ENCODE results near the gene BAG1.
A peak's percentile ranks its signal among the peaks of the same experiment; 100 is the strongest.

The BAG1 gene

GRCh38 chr9:33273266-33273971 lies 8.9 kb upstream of the BAG1 start:
- DNase-seq: no peak

- no peak for DNase-seq
These were observed 7.6 kb upstream of the BAG1 start for GRCh38 chr9:33272061-33272460.

GRCh38 chr9:33270146-33270545 lies 5.6 kb upstream of the BAG1 start:
- DNase-seq: no peak

- DNase-seq: no peak
These were observed 2.8 kb upstream of the BAG1 start for GRCh38 chr9:33267151-33267767.

GRCh38 chr9:33265211-33265865 lies 830 bp upstream of the BAG1 start:
- no peak for DNase-seq

DNA sequence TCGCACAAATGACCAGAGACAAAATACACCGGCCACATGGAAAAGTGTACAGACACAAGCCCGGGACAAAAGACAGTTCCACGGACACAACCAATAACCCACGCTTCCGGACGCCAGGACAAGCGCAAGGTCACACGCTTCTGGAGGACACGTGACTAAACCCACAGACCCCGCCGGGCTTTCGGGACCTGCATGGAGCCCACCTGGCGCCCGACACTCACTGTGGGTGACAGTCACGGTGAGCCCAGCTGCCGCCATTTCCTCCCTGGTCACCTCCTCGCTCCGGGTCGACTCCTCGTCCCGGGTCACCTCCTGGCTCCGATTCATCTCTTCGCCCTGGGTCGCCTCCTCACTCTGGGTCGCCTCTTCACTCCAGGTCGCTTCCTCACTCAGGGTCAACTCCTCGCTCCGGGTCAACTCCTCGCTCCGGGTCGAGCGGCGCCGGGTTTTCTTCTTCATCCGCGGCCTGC lies 470 bp downstream of the BAG1 start:
- DNase-seq: no peak

DNA sequence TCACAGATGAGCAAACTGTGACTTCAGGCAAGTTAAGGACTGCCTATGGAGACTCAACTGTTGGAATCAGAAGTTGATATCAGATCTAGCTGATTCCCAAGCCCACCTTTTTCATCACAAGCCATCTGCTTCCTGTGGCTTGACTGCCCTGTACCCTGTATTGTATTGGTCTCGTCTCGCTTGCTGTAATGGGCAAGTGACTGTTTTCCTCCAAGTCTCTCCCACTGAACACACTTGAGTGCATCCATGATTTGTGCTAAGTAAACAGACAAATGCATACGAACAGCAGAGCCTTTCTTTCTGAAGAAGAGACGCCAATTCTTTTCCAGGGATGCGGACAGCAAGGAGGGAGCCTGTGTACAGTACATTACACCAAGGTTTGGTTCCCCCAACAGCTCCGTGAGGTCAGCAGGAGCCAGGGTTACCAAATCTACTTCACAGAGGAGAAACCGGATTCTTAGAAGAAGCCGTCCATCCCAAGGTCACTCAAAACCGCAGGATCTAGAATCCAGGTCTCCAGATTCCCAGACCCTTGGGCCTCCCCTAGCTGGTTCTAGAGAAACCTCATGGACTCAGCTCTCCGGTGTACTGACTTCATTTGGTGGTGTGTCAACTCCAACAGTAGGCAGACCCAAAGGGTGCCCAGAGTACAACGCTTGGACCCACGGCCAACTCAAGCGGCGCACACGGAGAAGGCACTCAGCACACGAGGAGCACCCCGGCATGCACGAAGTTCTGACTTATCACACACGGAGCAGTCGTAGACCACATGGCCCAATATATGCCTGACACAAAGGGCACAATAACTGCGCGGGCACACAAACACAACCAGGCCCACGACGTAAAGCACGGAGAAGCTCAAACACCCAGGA lies 1.1 kb downstream of the BAG1 start:
- DNase-seq: peak; percentile 23

GRCh38 chr9:33260372-33260771 lies 4.1 kb downstream of the BAG1 start:
- DNase-seq: no peak

DNA sequence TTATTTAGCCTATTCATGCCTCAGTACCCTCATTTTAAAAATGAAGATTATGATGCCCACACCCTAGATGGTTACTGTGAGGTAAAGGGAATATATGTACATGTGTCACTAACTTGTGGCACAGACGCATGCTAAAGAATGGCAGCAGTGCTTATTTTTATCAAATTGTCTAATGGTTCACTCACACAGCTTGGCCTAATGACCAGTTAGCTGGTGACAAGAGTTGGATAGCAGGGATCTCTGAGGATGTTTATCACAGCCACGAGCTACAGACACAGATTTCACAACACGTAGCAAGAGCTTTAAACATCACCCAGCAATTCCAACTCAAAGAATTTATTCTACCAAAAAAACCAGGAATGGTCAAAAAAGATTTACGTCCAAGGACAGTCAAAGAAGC lies 7.2 kb downstream of the BAG1 start:
- DNase-seq: no peak

DNA sequence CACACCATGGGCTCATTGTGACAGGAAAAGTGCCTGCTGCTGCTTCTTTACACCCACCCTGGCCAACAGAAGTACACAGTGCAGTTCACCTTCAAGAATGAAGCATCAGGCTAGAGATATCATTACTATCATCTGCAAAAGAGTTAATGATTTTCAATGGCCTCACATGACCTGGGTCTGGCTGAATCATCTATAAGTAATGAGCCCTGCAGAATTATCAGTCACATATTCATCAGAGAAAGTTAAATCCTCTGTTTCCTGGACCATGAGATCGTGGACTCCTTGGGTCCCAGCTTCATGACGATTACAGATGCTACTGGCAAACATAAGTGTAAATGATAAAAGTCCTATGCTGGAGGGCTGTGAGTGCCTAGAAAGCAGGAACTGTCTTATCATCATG lies 8.3 kb downstream of the BAG1 start:
- DNase-seq: no peak

DNA sequence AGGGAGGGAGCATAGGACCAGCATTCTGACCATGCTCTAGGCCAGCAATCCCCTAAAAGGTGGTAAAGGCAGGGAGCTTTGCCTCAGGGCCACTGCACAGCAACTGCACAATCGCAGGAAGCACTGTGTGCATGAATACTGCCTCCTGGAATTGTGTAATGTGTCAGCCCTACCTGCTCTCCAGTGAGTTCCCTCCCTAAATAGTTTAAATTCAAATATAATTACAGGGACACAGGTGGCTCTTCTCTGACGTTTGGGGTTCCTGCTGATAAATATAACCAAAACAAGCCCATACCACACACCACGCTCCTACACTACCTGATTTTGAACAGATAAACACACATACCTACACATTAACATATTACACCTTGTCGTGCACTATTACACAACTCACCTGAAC lies 9.0 kb downstream of the BAG1 start:
- no peak for DNase-seq

GRCh38 chr9:33255014-33255413 lies 9.5 kb downstream of the BAG1 start:
- DNase-seq: no peak

DNA sequence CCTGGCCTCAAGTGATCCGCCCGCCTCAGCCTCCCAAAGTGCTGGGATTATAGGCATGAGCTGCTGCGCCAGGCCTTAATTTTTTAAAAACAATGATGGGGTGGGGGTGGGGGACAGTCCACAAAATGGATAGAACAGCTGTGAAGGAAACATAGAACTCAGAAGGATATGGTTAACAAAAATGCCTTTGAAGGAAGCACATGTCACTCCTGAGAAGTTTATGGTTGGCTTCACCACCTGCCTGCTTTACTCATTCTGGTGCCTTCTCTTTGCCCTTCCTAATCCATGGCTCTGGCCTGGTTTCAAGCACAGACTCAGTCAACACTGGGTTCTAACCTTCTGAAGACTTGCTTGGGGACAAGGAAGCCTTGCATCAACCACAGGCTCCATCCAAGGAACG lies 10.3 kb downstream of the BAG1 start:
- DNase-seq: no peak

DNA sequence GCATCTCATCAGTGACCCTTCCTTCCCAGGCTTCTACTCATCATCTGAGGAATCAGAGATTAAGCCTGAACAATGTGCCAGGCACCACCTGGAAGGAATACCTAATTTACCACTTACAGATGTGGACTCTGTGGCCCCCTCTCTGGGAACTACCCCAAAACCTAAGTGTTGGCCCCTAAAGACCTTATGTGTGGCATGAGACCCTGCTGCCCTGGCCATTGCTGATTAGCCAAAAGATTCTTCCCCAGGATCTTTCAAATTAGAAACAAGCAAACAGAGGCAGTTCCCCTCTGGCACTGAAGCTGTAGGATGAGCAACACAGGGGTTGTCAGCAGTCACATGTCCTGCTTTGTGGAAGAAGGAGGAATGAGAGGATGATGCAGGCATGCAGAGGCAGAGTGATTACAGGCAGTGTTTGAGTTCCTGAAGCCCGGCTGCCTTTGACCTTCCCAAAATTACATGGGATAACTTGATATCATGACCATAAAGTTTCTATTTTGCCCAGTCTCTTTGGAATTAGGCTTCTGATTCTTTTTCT lies 14.0 kb downstream of the BAG1 start:
- peak; percentile 36 for DNase-seq

DNA sequence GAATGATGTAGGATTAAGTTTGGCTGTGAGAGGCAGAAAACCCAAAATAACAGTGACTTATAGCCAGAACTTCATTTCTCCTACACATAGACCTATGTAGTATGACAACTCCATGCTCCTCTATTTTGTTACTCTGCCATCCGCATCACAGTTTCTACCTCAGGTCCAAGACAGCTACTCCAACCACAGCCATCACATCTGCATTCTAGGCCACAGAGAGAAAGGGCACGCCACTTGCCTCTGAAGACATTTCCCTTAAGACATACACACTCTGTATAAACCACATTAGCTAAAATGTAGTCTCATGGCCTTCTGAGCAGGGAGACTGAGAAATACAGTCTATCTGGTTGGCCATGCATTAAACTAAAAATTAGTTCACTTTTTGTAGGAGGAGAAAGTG lies 14.5 kb downstream of the BAG1 start:
- DNase-seq: no peak

DNA sequence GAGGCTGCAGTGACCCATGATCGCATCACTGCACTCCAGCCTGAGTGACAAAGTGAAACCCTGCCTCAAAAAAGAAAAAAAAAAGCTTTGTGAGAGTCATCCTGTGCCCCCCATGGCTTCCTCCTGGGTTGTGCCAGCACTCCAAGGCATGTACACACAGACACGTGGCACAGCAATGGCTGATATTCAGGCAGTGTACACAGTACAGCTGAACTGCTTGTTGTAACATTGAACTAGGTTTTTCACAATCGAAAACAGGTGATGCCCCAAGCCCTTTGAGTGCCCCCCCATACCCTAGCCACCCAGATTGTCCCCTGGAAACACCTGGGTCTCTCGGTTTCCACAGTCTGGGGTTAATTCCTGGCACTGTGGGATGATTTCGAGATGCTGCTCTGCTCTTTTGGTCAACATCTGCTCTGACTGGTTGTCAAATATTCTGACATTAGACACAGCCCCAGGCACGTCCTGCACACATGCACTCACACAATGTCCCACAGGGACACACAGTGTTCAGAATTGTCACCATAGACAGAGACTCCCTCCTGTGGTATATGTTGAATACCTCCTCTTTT lies 15.3 kb downstream of the BAG1 start:
- DNase-seq: no peak

DNA sequence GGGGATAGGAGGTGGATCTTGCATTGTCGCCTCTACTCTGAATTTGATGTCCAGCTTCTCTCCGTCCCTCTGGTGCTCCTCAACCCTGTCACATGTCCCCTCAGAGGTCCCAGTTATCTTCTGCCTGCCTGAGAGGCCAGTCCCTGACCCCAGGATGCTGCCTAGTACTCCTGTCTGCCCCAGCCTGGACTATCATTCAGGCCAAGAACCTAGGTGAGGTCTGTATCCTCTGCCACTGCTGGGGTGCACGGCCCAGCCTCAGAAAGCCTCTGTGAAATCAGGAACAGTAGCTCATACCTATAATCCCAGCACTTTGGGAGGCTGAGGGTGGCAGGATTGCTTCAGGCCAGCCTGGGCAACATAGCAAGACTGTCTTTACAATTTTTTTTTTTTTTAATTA lies 15.9 kb downstream of the BAG1 start:
- DNase-seq: no peak

- DNase-seq: no peak
These were observed 18.1 kb downstream of the BAG1 start for GRCh38 chr9:33246269-33246860.

DNA sequence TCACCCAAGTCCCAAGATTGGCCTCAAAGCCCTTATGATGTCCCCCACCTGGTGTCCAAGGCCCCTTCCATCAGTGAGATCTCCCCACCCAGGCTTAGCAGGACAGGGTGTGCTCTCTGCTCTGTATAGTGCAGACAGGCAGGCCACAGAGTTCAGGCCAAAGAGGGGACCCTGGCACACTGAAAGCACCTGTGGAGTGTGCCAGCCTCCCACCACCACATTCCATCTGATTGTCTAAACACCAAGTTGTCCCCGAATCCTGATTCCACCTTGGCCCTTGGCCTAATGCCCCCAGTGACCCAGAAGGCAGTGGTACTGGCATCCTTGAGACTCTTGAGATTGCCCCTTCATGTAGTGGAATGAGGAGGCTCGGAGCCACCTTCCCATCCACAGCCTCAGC lies 19.2 kb downstream of the BAG1 start:
- no peak for DNase-seq

- DNase-seq: no peak
These were observed 20.2 kb downstream of the BAG1 start for GRCh38 chr9:33244137-33244784.

- no peak for DNase-seq
These were observed 21.8 kb downstream of the BAG1 start for GRCh38 chr9:33242609-33243134.
